AG04450 (cell line): Measurements from ENCODE around the gene SELENOS. TPM values are rescaled to one million over a fixed set of nuclear protein-coding genes. Genes with fewer than 3 reads are reported as not detected.

ENCODE experiments used
- CTCF ChIA-PET: fragments of 300-600, 350-600 bp; formaldehyde crosslinking; extraction: SDS; loops from one replicate; lab custom pipeline; 2022; ENCODE audit warnings: antibody characterized with exemption, inconsistent platforms; lab: Charles Lee
- POLR2A ChIA-PET: fragments of 350-600 bp; formaldehyde crosslinking; extraction: SDS; loops from one replicate; lab custom pipeline; 2021; ENCODE audit warnings: antibody characterized with exemption, inconsistent platforms; lab: Yijun Ruan, JAX
- DNase-seq: peaks from one replicate; pipeline ENCODE4 v3.0.0-alpha.2; 2011; ENCODE audit warnings: low read depth, low spot score
- H3K27ac ChIP-seq: one replicate; pipeline ENCODE4 v1.5.1; 2012; ENCODE audit warnings: low read depth, low read length, control low read depth
- H3K27me3 ChIP-seq: one replicate; pipeline ENCODE4 v1.6.0; 2012; ENCODE audit warnings: low read length; ENCODE audit not compliant: control insufficient read depth, insufficient read depth
- H3K4me3 ChIP-seq: 2 replicates; pipeline ENCODE4 v1.5.1; 2011; ENCODE audit warnings: mild to moderate bottlenecking, low read depth, low read length, control low read depth
- H3K9me3 ChIP-seq: 2 replicates; pipeline ENCODE4 v1.5.1; 2012; ENCODE audit warnings: low read length; ENCODE audit not compliant: control insufficient read depth, insufficient read depth
- CTCF ChIP-seq: IDR thresholded peaks from 2 replicates; pipeline ENCODE4 v1.5.1; 2011; ENCODE audit warnings: low read depth, low read length, control low read depth, inconsistent platforms
- polyA plus RNA-seq: library from polyadenylated mRNA; depleted of rRNA; stranded (reverse); fragments of >200 nt; gene quantifications from 2 replicates; pipeline ENCODE4 v1.2.3, GENCODE V29; 2011

SELENOS gene
- polyA plus RNA-seq, 1 experiment: 100 TPM

GRCh38 chr15:101310161-101310480, 32.8 kb upstream of the SELENOS start:
- TF ChIP-seq CTCF: no peak
- Histone ChIP-seq H3K4me3 (no peak overlapping the region), H3K27ac (no peak overlapping the region), H3K27me3 (peaks cover 2% of the 10 kb centered on the region), H3K9me3 (no peaks in the 10 kb centered on the region; the same call in 1 of the 2 replicates)
- DNase-seq: no peak
- ChIA-PET POLR2A (no interaction called here), CTCF (interaction anchor here (1.0 kb wide), 1 partner anchor 13 kb away, joined by 5 read pairs; no protein-coding TSS in a partner anchor)

GRCh38 chr15:101309436-101310160, 32.3 kb upstream of the SELENOS start:
- POLR2A ChIA-PET: no interaction called here
- no peak for TF ChIP-seq CTCF
- H3K9me3 ChIP-seq: no peaks in the 10 kb centered on the region; the same call in 1 of the 2 replicates
- no peak overlapping the region for H3K27ac ChIP-seq
- peaks cover 2% of the 10 kb centered on the region for H3K27me3 ChIP-seq
- no peak overlapping the region for H3K4me3 ChIP-seq
- DNase-seq: no peak
- CTCF ChIA-PET: interaction anchor here (1.0 kb wide), 1 partner anchor 12 kb away, joined by 5 read pairs; no protein-coding TSS in a partner anchor

GRCh38 chr15:101308604-101309435, 31.5 kb upstream of the SELENOS start:
- DNase-seq: no peak
- Histone ChIP-seq H3K27me3 (peaks cover 2% of the 10 kb centered on the region), H3K27ac (no peak overlapping the region), H3K9me3 (no peaks in the 10 kb centered on the region; the same call in 1 of the 2 replicates), H3K4me3 (no peak overlapping the region)
- POLR2A ChIA-PET: no interaction called here
- CTCF ChIA-PET: no interaction called here
- no peak for TF ChIP-seq CTCF

GRCh38 chr15:101307897-101308603, 30.8 kb upstream of the SELENOS start:
- TF ChIP-seq CTCF: no peak
- ChIA-PET POLR2A (no interaction called here), CTCF (no interaction called here)
- H3K4me3 ChIP-seq: no peak overlapping the region
- DNase-seq: no peak
- no peak overlapping the region for H3K27ac ChIP-seq
- no peaks in the 10 kb centered on the region; the same call in 1 of the 2 replicates for H3K9me3 ChIP-seq
- H3K27me3 ChIP-seq: peaks cover 2% of the 10 kb centered on the region
